Frontal cortex (tissue), 4 donors: Measurements from ENCODE around the gene NOS3. TPM values are rescaled to one million over a fixed set of nuclear protein-coding genes. Genes with fewer than 3 reads are reported as not detected.

Experiments used
- DNase-seq, 2 donors: peaks; one replicate each; pipeline ENCODE4 v3.0.0; 2012; ENCODE audit warnings: low spot score in 2 of 2
- FAIRE-seq: peaks from 2 replicates; lab custom pipeline; 2012; peaks lifted over from hg19 to GRCh38; lab: Jason Lieb, UNC
- total RNA-seq: library from RNA; depleted of rRNA; stranded (reverse); fragments of >200 nt; gene quantifications from one replicate; pipeline ENCODE4 v1.2.3, GENCODE V29; 2014
- donor health status: control.
- donor health status: control.
- donor health status: control.

Gene NOS3
- total RNA-seq, 1 donor from 2014 or later, result 0.82 TPM

GRCh38 chr7:150951181-150951520 lies 39.7 kb upstream of the NOS3 start:
- FAIRE-seq (no peak), DNase-seq (no peak)

GRCh38 chr7:150951521-150951920 lies 39.3 kb upstream of the NOS3 start:
- DNase-seq, result no peak
- FAIRE-seq, result no peak

- FAIRE-seq (no peak), DNase-seq (no peak)
These were observed 38.3 kb upstream of the NOS3 start for GRCh38 chr7:150952331-150953050.

- DNase-seq (peak in 1 of 2 donors; percentile 33), FAIRE-seq (no peak)
These were observed 37.5 kb upstream of the NOS3 start for GRCh38 chr7:150953061-150953997.

- DNase-seq (peak in 1 of 2 donors; percentile 31), FAIRE-seq (no peak)
These were observed 36.4 kb upstream of the NOS3 start for GRCh38 chr7:150954201-150954985.

- FAIRE-seq, result no peak
- no peak for DNase-seq
These were observed 35.8 kb upstream of the NOS3 start for GRCh38 chr7:150954986-150955518.

- FAIRE-seq (no peak), DNase-seq (peak; percentile 71 to 72)
These were observed 35.1 kb upstream of the NOS3 start for GRCh38 chr7:150955519-150956394.

GRCh38 chr7:150956395-150957132 lies 34.3 kb upstream of the NOS3 start:
- DNase-seq (no peak), FAIRE-seq (no peak)

- DNase-seq, result no peak
- FAIRE-seq, result no peak
These were observed 33.4 kb upstream of the NOS3 start for GRCh38 chr7:150957133-150958020.

GRCh38 chr7:150958062-150958552 lies 32.7 kb upstream of the NOS3 start:
- DNase-seq (no peak), FAIRE-seq (no peak)

GRCh38 chr7:150958597-150958996 lies 32.2 kb upstream of the NOS3 start:
- FAIRE-seq, result no peak
- DNase-seq, result no peak

GRCh38 chr7:150959081-150959480 lies 31.7 kb upstream of the NOS3 start:
- DNase-seq, result no peak
- no peak for FAIRE-seq

GRCh38 chr7:150959739-150960734 lies 30.8 kb upstream of the NOS3 start:
- FAIRE-seq, result no peak
- no peak for DNase-seq

GRCh38 chr7:150961510-150962289 lies 29.1 kb upstream of the NOS3 start:
- FAIRE-seq, result no peak
- no peak for DNase-seq

- FAIRE-seq (no peak), DNase-seq (no peak)
These were observed 28.6 kb upstream of the NOS3 start for GRCh38 chr7:150962290-150962552.
